Stimulated activated CD4-positive, alpha-beta T cell treated with anti-CD3 and anti-CD28 coated beads, Interleukin-12 subunit alpha, Interleukin-12 subunit beta, amount 100 ng/mL, for 4 hours (primary cell): ENCODE data around the gene CTNS.

ENCODE experiments used
- DNase-seq: peaks from one replicate; pipeline ENCODE4 v3.0.0-alpha.2; 2020

CTNS gene

DNA sequence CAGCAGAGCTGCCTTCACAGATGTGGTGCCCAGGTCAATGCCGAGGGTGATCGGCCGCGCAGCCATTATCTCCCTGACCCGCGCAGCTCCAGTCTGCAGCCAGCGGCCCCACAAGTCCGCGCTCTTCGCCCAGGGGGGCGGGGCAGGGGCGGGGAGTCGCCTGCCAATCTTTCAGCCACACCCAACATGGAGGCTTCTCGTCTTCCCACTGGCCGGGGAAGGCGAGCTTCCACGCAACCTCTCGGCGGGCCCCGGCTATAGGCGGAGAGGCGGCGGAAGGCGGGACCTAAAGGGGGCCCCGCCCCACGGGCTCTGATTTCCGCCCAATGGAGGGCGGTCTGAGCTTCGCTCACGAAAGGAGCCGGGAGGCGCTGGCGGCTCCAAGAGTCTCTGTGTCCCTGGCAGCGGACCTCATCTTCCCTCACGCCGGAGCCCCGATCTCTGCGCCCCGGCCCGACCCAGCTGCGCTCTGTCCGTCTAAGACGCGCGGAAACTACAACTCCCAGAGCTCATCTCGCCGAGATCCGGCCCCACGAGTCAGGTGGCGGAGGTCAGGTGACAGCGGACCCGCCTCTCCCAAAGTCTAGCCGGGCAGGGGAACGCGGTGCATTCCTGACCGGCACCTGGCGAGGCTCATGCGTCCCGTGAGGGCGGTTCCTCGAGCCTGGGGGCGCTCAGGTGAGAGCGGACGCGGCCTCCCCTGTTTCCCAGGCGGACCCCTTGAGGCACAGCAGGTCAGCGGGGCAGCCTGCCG, at the start of gene CTNS, which contains the start of gene SHPK:
CTNS (plus strand) TSS at position 607 of the 754 bp plus-strand sequence. CDS start 3,447 bp downstream, outside the sequence.
SHPK (minus strand) TSS at position 97 of the 754 bp plus-strand sequence; CDS start at position 66, 31 bp downstream.
- peak; percentile 92 for DNase-seq

DNA sequence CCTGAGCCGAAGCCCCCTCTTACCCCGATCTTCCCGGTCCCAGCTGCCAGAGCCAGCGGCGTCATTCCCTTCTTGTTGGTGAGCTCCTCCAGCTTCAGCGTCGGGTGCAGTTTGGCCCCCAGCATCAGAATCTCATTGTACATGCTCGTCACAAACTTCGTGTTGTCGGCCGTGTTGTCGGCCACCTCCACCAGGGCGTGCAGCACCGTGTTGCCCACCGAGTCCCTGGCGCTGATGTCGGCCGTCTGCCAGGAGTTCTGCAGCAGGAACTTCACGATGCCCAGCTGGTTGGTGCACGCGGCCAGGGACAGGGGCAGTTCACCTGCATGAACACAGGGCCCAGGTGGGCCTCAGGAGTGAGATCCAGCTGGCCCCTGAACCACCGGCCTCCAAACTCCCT, 46.8 kb upstream of the CTNS start:
- no peak for DNase-seq

DNA sequence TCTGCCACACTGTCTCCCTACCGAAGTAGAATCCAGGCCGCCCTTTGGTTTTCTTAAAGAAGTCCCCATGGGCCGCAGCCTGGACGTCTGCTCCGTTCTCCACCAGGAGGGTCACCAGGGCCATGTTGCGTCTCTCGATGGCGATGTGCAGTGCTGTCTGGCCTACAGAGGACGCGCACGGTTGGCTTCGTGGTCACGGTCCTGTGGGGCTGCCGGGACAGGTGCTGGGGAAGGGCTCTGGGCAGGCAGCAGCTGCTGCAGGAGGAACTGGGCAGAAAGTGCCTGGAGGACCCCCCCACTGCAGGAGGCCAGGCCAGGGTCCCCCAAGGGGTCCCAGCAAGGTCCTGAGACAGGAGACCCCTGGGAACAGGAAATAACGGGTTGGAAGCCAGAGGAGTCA, 46.3 kb upstream of the CTNS start:
- no peak for DNase-seq

DNA sequence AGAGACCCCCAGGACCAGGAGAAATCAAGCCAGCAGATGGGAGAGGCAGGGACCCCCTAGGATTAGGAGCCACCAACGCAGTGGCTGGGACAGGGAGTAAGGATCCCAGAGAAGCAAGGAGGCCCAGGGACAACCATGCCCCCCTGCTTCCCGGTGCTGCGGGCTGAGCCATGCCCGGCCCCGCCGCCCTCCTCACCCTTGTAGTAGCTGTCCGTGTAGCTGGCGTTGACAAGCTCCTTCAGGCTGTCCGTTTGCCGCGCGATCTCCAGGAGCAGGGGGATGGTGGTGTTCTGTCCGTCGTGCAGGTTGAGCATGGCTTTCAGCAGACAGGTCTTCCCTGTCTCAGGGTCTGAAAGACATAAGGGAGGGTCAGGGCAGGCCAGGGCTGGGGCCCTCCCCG, 45.8 kb upstream of the CTNS start:
- no peak for DNase-seq

DNA sequence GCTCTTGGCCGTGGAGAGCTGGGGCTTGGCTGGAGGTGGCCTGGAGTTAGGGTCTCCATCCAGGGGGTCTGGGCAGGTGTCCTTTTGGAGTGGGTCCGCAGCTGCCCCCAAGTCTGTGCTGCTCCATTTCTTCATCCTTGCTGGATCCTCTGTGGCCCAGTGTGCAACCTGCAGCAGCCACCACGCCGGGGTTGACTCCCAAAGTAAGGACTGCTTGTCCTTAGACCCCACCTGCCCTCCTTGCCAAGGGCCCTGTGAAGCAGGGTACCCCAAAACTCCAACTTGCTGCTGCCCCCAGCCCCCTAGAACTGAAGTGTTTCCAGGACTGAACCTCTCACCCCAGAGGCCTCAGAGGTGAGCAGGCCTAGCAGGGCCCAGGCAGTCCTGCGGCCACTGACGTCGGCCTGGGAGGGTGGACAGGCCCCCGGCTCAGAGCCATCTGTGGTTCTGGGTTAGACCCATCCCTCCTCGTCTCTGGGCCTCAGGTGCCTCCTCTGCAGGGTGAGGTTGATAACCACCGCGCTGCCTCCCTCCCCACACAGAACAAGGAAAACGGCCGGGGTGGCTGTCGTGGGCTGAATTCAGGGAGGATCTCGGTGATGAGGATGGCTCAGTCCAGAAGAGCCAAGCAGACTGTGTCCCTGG, 44.2 kb upstream of the CTNS start:
- DNase-seq, result no peak

DNA sequence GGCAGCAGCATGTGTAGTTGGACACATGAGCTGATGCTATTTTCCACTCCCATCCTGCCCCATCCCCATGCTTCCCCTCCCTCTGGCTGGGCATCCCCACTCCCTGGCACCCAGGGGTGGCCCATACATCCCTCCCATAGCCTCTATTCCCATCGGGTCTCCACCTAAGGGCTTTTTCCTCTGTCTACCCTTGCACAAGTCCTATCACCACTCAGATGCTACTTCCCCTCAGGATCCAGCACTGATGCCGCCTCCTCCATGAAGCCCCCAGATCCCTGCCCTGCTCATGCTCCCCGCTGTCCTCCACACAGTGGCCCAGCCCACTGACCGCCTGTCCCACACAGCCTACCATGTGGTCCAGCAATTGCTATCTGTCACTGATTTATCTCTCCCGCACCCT, 43.2 kb upstream of the CTNS start:
- DNase-seq, result no peak

DNA sequence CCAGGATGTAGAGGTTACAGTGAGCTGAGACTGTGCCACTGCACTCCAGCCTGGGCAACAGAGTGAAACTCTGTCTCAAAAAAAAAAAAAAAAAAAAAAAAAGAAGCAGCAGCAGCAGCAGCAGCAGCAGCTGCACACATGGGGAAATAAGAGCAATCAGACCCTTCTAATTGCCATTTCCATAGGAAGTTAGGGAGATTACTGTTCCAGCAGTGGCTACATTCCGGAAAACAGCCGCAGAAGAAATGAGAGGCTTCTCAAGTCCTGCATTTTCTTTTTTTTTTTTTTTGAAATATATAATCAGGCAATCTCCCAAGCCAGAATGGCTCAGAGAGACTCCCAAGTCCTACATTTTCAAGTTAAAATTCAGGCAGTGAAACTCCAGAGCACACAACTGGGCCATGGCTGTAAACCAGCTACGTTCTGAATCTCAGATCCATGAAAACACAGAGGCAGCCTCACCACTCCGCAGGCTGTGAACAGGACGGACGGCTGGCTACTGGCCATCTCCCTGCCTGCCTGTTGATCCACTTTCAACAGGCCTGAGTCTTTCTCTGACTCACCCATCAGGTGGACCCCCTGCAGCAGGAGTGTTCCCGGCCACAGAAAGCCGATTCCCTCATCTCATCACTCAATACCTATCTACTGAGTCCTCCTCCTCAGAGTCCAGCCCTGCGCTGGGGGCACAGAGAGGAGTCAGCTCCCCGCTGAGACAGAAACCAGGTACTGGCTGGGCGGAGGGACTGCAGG, 42.3 kb upstream of the CTNS start:
- DNase-seq, result no peak

DNA sequence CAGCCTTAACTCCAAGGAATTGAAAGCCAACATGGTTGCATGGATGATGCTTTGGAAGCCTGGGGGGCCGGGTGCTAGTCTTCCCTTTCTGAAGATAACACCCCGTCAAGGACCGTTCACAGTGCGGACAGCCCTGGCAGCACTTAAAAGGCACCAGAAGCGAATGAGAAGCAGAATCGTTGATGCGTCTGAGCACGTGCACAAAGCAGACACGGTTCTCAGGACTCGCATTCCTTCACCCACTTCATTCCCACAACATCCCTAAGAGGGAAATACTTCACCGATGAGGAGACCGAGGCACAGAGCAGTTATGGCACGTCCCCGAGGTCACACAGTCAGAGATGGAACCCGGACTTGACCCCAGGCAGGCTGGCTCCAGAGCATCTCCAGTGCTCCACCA, 41.6 kb upstream of the CTNS start:
- DNase-seq, result no peak

DNA sequence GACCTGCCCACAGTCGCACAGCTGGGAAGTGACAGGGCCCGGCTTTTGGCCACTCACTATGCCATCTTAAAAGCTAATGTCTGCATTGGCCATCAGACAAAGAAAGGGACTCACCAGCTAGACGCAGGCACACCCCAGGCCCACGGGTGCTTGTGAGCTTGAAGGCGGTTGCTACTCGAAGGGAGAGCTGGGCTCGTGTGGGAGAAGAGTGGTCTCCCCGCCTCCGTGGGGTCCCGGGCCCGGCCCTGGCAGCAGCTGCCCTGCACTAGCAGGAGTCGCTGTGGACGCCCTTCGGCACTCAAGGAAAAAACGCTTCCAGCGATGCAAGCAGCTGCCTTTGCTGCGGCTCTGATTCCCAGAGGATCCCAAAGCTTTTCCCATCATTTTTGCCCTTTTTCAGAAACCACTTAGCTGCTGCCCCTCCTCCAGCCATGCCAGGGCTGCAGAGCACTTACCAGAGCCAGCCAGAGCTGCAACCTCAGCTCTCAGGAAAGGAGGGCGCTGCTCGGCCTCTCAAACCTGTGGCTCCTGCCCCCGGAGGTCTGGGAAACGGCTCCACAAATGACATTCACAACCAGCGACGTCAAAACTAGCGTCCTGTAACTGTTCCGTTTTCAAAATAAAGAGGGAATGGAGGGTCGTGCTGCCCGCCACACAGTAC, 39.6 kb upstream of the CTNS start:
- no peak for DNase-seq

DNA sequence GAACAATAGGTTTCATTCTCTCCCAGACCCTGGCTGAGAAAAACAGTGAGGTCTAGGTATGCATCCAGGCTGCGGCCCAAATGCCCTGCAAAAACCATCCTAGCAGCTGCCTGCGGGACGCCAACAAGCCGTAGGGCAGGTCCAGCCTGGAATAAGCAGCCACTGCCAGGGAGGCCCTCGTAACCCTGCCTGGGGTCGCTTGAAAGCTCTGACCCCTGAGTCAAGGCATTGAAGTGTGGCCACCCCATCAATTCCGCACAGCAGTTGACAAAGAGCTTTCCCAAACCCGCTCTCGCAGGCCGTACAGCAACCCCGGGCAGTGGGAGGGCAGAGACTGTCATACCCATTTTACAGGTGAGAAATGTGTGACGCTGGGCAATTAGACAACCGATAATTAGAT, 38.5 kb upstream of the CTNS start:
- DNase-seq, result no peak

DNA sequence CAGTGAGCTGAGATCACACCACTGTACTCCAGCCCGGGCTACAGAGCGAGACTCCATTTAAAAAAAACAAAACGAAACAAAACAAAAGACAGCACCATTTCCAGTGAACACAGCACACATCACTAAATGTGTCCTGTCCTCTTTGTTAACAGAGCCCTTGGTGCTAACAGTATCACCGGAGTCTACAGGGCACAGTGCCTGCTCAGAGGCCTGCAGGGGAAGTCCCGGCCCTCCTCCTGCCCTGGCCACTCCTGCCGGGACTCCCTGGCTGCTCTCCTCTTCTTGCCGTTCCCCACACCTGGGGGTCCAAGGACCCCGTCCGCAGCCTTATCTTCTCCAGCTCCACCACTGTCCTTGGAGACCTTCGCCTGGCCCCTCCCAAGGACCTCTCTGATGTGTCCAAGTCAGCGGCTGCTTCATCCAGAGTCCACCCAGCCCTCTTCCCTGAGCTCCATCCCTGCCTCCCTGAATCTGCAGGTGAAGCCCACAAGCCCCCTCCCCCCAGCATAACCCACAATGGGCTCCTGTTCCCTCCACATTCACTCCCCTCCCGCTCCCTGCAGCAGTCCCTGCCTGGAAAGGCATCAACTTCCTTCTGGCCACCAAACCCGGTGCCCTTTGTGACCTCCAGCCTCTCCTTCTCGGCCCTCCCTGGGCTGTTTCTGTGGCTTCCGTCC, 35.9 kb upstream of the CTNS start:
- no peak for DNase-seq

DNA sequence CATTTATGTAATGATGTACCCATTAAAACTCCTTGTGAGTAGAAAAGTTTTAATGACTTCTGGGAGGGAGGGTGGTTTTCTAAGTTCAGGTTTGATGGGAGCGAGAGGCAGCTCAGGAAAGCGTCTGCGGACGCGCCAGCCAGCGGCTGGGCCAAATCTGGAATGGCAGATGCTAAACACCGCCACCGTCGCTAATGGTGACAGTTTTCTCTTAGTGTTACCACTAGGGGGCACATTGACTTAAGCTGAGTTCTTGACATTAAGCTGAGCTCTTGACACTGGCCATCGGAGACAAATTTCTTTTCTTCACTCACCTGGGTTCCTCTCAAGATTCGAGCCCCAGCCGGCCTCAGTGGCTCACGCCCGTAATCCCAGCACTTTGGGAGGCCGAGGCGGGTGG, 34.1 kb upstream of the CTNS start:
- no peak for DNase-seq

DNA sequence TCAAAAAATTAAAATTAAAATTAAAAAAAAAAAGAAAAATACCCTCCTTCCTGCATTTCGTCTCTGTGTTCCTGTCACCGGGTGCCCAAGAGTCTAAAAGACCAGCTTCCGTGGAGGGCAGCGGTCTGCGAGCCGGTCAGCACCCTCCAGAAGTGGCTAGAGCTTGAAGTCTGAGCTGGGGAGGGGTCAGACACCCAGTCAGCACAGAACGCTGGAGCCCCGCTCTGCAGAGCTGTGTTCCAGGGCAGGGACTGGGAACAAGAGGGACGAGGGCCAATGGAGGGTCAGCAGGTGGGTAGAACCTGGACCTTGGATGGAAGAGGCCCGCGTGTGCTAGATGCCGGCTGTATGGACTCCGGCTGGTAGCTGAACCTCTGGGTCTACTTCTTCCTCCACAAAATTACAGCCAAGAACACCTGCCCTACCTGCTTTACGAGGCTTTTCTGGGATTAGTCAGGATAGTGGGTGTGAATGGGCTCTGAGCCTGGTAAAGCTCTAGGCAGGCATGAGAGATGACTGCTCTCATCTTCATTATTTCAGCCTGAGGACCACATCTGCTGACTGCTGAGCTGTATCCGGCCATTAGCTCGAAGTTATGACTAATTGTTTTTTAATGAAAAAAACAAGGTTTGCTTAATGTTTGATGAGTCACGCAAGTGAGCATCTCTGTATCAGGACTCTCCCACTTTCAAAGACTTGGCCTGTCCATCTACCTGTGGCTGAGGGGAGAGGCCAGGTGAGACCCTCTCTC, 33.3 kb upstream of the CTNS start:
- no peak for DNase-seq

DNA sequence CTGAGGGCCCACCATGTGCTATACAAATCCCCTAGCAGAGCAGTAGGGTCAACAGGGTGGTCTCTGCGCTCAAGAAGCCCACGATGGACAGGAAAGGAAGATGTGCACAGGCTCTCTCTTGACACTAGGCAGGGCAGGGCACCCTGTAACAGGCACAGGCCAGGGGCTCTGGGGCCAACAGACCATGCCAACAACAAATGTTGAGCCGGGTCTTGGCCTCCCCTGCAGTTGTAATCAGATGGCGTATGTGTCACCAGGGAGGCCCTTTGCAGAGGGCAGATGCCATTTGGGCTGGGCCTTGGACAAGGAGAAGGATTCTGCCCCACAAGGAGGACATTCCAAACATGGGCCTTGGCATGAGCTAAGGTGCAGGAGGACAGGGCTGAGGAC, 32.7 kb upstream of the CTNS start:
- DNase-seq, result no peak

DNA sequence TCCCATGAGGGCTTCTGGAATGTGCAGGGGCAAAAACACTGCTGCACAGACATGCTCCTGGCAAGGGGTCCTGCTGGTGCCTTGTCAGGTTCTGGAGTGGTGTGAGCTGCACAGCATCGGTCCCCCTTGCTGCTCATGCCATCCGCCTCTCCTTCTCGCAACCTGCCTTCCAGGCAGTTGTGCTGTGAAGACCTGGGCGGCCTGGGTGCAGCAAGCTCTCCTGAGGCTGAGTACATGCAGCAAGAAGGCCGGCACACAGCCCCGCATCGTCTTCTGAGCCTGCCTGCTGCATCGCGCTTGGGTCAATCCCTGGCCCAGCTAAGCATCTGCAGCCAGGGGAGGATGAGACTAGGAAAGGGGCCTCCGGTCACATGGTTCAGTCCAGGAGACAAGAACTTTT, 26.9 kb upstream of the CTNS start:
- DNase-seq, result no peak

DNA sequence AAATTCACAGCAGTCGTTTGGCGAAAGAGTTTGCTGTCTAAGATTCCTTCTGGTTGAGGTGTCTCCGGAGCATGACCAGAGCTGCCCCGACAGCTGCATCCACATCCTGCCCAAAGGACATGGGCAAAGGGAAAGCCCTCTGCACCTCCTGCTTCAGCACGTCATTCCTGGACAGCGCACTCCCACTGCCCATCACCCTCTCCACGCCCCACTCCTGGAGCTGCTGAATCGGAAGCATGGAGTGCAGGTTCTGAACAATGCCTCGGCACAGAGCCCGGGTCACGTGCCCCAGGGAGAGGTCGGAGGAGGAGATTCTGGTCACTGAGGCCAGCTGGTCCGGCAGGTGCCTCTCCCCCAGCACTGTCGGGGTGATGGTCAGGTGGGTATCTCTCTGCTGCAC, 26.0 kb upstream of the CTNS start:
- no peak for DNase-seq

DNA sequence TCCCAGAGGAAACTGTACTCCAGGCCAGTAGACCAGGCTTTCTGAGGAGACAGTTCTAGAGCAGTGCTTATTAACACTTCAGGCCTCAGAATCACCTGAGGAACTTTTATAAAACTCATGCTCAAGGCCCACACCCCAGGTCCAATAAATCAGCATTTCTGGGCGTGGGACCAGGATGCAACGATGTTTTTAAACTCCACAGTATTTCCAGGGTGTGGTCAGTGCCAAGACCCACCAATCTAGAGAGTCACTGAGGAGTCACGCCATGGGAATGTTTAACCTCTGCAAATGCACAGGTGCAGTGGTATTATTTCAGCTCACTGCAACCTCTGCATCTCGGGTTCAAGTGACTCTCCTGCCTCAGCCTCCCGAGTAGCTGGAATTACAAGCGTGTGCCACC, 23.4 kb upstream of the CTNS start:
- DNase-seq, result no peak

DNA sequence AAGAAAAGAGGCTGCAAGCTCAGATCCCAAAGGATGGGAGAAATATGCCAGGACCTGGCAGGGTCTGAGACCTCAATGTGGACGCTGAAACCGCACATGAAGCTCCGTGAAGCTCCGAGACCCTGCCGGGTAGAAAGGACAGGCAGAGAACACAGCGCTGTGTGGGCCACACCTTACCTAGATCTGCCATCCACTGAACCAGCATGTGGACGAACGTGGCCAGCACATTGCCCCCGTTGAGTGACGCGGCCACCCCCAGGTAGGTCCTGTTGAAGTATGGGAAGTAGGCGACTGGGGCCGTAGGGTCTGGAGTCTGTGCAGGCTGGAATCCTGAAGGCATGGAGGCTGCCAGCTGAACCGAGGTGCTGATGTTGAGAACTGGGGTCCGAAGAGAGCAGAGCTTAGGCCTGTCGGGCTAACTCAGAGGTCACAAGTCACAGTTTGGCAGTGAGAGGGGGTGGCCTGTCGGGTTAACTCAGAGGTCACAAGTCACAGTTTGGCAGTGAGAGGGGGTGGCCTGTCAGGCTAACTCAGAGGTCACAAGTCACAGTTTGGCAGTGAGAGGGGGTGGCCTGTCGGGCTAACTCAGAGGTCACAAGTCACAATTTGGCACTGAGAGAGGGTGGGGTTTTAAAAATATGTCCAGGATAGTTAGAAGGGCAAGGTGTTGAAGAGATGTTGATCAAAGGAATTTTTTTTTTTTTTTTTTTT, 21.2 kb upstream of the CTNS start:
- no peak for DNase-seq

DNA sequence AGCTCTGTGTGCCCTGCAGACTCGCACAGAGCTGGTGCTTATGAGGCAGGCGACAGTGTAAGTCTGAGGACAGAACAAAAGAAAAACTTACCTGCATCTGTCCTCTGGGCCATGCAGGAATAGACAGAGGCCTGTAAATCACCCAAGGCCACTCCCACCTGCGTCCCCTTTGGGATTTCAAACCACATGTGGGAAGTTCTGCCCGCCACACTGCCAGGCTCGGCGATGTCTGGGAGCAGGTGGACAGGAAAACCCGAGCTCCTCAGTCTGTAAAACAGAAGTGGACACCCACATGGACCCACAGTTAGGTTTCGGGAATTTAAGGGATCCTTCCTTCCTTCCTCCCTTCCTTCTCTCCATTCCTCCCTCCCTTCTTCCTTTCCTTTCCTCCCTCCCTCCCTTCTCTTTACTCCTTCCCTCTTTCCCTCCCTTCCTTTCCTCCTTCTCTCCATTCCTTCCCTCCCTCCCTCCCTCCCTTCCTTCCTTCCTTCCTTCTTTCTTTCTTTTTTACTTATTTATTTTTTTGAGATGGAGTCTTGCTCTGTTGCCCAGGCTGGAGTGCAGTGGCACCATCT, 15.3 kb upstream of the CTNS start:
- DNase-seq, result no peak

DNA sequence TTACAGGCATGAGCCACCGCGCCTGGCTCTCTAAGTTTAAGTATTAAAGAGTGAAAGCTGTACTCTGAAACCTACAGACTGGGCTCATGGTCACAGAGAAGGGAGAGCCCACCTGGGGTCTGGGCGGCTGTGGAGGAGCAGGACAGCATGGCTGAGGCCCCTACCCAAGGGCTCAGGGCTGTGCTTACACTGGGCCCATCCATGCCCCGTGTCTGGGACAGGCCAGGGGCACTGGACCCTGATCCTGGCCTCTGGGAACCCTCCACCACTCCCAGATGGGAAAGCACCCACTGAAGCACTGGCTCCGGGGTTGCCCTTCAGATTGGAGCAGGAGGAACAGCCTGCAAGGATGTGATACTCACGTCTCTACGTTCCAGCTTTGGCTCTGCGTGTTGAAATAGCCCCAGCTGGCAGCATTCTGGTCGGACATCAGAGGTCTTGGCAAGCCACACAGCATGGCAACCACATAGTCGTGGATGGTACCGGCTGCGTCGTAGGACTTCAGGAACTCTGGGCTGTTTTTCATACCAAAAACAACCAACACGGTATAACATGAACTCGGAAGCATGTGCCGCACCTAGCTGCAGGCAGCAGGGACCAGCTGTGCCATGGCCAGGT, 13.5 kb upstream of the CTNS start:
- no peak for DNase-seq
